Activated gamma-delta T cell (primary cell): ENCODE data around the gene ELFN1.

ENCODE experiments used
- DNase-seq: peaks from one replicate; lab custom pipeline; 2025; lab: John Stamatoyannopoulos, UW

Gene ELFN1

GRCh38 chr7:1725199-1725690 is 55.2 kb downstream of the ELFN1 start:
- no peak for DNase-seq

- no peak for DNase-seq
Measured at GRCh38 chr7:1725766-1726630, 55.9 kb downstream of the ELFN1 start.

GRCh38 chr7:1727079-1727478 is 57.0 kb downstream of the ELFN1 start:
- no peak for DNase-seq

GRCh38 chr7:1727812-1728570 is 57.9 kb downstream of the ELFN1 start:
- no peak for DNase-seq

- DNase-seq: no peak
Measured at GRCh38 chr7:1729183-1729582, 59.1 kb downstream of the ELFN1 start.

- no peak for DNase-seq
Measured at GRCh38 chr7:1729773-1730172, 59.7 kb downstream of the ELFN1 start.

GRCh38 chr7:1732072-1732471 is 62.0 kb downstream of the ELFN1 start:
- no peak for DNase-seq

- DNase-seq: no peak
Measured at GRCh38 chr7:1732645-1733044, 62.6 kb downstream of the ELFN1 start.

GRCh38 chr7:1733206-1733907 is 63.3 kb downstream of the ELFN1 start:
- DNase-seq: no peak

GRCh38 chr7:1733908-1734730 is 64.0 kb downstream of the ELFN1 start:
- DNase-seq: no peak

- DNase-seq: no peak
Measured at GRCh38 chr7:1735262-1735661, 65.2 kb downstream of the ELFN1 start.

GRCh38 chr7:1735806-1736483 is 65.9 kb downstream of the ELFN1 start:
- no peak for DNase-seq

- DNase-seq: no peak
Measured at GRCh38 chr7:1736484-1736817, 66.4 kb downstream of the ELFN1 start.

GRCh38 chr7:1736830-1737229 is 66.8 kb downstream of the ELFN1 start:
- DNase-seq: no peak

- no peak for DNase-seq
Measured at GRCh38 chr7:1737523-1737922, 67.4 kb downstream of the ELFN1 start.

- DNase-seq: no peak
Measured at GRCh38 chr7:1737956-1738355, 67.9 kb downstream of the ELFN1 start.

GRCh38 chr7:1738511-1738910 is 68.4 kb downstream of the ELFN1 start:
- DNase-seq: no peak

GRCh38 chr7:1738956-1739355 is 68.9 kb downstream of the ELFN1 start:
- no peak for DNase-seq

- DNase-seq: no peak
Measured at GRCh38 chr7:1739593-1739992, 69.5 kb downstream of the ELFN1 start.

GRCh38 chr7:1740214-1740613 is 70.1 kb downstream of the ELFN1 start:
- DNase-seq: no peak

- DNase-seq: no peak
Measured at GRCh38 chr7:1741246-1741645, 71.2 kb downstream of the ELFN1 start.
